GM21447 (cell line): ENCODE data around the gene GADD45G.

ENCODE experiments used
- ATAC-seq: cut with Tn5 transposase; IDR thresholded peaks from one replicate; pipeline ENCODE4 v1.9.1; 2021; ENCODE audit not compliant: unreplicated experiment

GADD45G gene

GRCh38 chr9:89648247-89649000 lies 43.6 kb downstream of the GADD45G start:
- no peak for ATAC-seq

GRCh38 chr9:89649039-89649691 lies 44.4 kb downstream of the GADD45G start:
- ATAC-seq = no peak

GRCh38 chr9:89654025-89654662 lies 49.3 kb downstream of the GADD45G start:
- no peak for ATAC-seq

- ATAC-seq = no peak
Measured at GRCh38 chr9:89655056-89655989, 50.5 kb downstream of the GADD45G start.
